DMS153 treated with DMSO at 0.1 percent for 48 hours (cell line): ENCODE data around the gene UBE2G1.

Experiments used
- DNase-seq: peaks from one replicate; lab custom pipeline; 2025; ENCODE audit not compliant: unreplicated experiment; lab: John Stamatoyannopoulos, UW

Gene UBE2G1

DNA sequence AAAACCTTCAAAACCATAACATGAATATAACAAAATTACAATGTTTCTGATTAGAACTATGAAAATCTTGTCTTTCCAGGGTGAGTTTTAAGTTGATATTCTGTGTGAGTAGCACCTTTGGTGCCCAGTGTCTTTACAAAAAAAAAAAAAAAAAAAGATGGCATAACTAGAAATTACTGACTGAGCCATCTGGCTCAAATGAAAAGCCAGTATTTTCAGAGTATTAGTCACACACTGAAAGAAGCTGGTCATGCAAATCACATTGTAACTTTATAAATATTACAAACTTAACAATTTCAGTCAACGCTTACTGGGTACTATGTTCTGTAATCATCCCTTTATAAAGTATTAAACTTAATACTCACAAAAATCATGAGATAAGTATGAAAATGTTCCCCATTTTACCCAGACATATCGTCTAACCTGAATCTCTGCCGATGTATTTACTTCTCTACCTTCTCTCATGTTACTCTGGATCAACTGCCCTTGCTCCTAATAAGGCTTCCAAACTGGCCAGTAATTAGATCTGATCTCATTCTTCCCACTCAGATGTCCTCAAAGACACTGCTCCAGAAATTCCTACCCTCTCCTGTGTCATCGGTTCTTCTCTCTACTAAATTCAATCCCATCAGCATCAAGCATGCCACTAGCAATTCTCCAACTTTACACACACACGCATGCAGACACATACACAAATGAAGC, 25.4 kb downstream of the UBE2G1 start:
- no peak for DNase-seq

GRCh38 chr17:4334776-4335584, 31.5 kb downstream of the UBE2G1 start:
- no peak for DNase-seq

DNA sequence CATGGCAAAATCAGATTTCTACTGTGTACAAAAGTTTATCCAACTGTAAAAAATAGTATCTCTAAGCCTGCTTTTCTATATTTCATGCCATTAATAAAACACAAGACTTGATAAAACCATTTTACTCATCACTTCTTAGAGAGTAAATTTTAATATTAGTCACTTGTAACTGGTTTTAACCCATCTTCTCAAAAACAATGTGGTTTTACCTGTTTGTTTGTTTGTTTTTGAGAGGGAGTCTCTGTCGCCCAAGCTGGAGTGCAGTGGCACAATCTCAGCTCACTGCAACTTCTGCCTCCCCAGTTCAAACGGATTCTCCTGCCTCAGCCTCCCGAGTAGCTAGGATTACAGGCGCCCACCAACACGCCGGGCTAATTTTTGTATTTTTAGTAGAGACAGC, 32.1 kb downstream of the UBE2G1 start:
- no peak for DNase-seq

DNA sequence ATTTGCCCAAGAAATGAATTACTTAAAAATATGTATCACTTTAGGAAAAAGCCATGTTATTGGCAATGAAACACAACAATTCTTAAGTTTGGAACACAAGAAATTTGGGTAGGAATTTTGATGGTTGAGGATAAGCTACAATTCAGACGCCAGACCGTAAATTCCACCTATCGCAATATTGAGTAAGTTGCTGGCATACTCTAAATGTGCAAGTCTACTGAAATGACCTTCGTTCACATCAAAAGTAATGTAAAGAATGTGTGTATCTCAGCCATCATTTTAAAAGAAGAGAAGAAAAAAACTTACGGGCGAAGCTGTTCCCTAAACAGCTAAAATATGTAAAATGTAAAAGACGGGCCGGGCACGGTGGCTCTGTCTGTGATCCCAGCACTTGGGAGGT, 33.4 kb downstream of the UBE2G1 start:
- no peak for DNase-seq

DNA sequence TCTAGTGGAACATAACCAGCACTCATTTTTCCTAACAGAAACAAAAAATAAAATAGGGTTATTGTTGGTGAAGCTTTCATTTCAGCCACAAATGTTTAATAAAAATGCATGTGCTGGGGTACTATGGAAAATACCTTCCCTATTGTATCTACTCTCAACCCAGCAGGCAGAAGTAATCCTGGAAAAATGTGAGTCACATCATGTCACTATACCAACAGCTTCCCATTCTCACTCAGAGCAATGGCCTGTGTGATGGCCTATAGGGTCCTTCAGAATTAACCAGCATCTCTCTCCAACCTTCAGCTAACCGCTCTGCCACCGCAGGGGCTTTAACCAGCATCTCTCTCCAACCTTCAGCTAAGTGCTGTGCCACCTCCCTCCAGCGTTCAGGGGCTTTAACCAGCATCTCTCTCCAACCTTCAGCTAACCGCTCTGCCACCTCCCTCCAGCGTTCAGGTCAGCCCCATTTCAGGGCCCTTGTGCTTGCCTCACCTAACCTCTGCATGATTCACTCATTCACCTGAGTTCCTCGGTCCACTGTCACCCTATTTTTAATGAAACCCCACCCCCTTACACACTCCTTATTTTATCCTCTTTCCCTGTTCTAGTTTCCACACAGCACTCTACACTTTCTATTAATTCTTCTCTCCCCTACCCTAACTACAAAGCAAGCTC, 34.0 kb downstream of the UBE2G1 start:
- DNase-seq, result no peak

DNA sequence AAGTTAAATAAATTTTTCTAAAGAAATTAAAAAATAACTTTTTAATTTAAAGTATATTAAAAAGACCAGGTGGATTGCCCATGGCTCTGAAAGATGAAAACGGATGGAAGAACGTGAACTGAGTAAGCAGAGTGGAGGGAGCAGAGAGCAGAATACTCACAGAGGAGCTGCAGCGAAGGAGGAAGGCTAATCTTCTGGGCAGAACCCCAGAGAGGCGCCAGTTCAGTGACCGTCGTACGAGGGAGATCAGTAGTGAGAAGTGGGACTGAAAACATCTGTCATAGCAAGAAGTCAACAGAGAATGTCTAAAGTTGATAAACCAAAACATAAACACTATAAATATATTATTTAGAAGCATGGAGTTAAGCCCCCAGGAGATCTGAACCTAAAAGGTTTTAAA, 34.9 kb downstream of the UBE2G1 start:
- DNase-seq, result no peak

GRCh38 chr17:4329838-4330237, 36.6 kb downstream of the UBE2G1 start:
- DNase-seq, result no peak

DNA sequence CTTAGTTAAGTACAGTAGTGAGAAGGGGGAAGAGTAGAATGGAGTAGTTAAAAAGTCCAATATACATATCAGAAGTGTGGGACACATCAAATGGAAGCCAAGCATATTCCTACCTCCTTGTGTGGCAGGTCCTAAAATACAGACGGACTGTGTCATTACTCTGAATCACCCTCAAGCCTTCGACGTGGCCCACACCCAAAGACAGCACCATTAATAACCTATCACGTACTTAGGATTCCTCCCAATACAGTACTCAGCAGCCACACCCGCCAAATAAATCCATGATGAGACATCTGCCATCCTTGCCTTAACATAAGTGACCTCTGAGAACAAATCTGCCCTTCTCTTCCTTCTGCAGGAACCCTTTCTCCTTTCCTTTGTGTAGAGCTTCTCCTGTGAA, 38.9 kb downstream of the UBE2G1 start:
- no peak for DNase-seq

DNA sequence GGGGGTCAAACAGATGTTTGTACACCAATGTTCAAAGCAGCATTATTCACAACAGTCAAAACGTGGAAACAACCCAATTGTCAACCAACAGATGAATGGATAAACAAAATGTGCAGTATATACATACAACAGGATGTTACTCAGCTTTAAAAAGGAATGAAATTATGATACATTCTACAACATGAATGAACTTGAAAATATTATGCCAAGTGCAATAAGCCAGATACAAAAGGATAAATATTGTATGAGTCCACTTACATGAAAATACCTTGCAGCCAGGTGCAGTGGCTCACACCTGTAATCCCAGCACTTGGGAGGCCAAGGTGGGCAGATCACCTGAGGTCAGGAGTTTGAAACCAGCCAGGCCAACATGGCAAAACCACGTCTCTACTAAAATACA, 39.9 kb downstream of the UBE2G1 start:
- no peak for DNase-seq

GRCh38 chr17:4326112-4326511, 40.4 kb downstream of the UBE2G1 start:
- no peak for DNase-seq

DNA sequence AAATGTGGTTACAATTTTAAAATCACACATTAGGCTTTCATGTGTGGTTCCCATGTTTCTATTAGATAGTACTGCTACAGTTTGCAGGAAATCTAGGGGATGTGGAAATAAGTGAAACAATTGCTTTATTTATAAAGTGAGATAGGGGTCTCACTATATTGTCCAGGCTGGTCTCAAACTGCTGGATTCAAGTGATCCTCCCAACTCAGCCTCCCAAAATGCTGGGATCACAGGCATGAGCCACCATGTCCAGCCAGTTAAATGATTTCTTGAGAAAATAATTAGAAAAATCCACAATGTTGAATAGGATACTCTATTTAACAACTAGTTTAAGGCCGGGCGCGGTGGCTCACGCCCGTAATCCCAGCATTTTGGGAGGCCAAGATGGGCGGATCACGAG, 42.0 kb downstream of the UBE2G1 start:
- DNase-seq, result no peak

- DNase-seq, result no peak
These were observed 47.3 kb downstream of the UBE2G1 start for GRCh38 chr17:4319221-4319620.

- DNase-seq, result no peak
These were observed 47.9 kb downstream of the UBE2G1 start for GRCh38 chr17:4318596-4318995.

- DNase-seq, result no peak
These were observed 48.3 kb downstream of the UBE2G1 start for GRCh38 chr17:4318186-4318585.

DNA sequence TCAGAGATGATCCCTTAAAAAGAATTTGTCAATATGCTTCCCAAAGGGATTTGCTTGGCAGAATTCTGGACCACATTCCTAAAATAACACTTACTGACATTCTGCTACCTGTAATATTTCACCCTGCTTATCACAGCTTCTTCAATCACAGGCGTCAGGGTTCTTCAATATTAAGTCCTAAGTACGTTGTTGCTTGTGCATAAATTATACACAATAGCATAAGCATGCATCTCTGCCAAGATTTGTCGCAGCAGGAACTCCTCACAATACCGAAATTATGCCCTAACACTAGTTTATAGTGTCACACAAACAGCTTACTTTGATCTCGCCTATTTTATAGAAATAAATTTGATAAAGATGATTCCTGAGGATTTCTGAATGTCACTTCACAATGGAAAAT, 48.9 kb downstream of the UBE2G1 start:
- no peak for DNase-seq

GRCh38 chr17:4316648-4317047, 49.8 kb downstream of the UBE2G1 start:
- no peak for DNase-seq

DNA sequence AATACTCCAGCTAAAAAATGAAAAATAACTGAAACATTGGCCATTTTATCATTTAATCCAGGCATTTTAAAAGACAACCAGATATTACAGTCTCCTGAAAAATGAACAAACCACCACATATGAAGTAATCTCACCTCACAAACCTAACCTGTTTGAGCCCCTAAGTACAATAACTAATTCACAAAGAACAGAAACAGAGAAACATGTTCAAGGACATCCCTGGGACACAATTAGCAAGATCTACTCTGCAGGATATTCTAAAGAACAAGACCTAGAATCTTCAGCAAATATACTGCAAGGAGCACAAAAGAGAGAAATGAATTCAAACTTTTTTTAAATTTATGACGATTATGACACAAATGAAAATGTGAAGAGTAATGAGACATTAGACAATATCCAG, 51.9 kb downstream of the UBE2G1 start:
- no peak for DNase-seq

- no peak for DNase-seq
These were observed 52.3 kb downstream of the UBE2G1 start for GRCh38 chr17:4314179-4314578.

- no peak for DNase-seq
These were observed 53.0 kb downstream of the UBE2G1 start for GRCh38 chr17:4313221-4314114.

DNA sequence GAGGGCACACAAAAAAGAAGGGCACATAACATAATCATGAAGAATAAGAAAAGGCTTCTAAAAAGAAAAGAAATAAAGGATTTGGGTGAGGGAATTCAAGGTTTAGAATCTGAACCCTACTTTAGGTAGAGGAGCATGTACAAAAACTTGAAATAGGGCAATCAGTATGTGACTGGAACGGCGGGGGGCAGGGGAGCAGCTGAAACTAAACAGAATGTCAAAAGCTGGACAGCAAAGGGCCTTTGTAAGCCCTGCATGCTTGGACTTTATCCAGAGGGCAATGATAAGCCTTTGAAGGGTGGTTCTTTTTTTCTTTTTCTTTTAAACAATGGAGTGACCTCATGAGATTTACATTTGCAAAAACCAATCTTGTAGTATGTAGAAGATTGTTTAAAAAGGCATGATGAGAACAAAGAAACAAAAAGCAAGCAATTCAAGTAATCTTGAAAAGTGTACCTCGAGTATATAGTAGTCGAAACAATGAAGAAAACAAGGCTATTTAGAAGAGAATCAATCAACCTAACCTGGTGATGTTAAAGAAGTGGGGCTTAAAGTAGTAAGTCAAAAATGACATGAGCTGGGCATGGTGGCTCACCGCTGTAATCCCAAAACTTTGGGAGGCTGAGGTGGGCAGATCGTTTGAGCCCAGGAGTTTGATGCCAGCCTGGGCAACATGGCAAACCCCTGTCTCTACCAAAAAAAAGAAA, 56.0 kb downstream of the UBE2G1 start:
- DNase-seq, result no peak
